Vagina (tissue), 2 donors: Measurements from ENCODE around the gene CAMK2B. TPM values are rescaled to one million over a fixed set of nuclear protein-coding genes. Genes with fewer than 3 reads are reported as not detected.

ENCODE experiments used
- DNase-seq, 2 donors: peaks; one replicate each; pipeline ENCODE4 v3.0.0-alpha.2; 2017; ENCODE audit errors: extremely low spot score in 2 of 2
- H3K27ac ChIP-seq: fragments of 200-600 bp; sonication (generic); one replicate; pipeline ENCODE4 v1.5.1; 2019
- H3K27me3 ChIP-seq: fragments of 200-600 bp; sonication (generic); one replicate; pipeline ENCODE4 v1.5.1; 2019
- H3K36me3 ChIP-seq, 2 donors: fragments of 200-600 bp; sonication (generic); one replicate each; pipeline ENCODE4 v1.5.1; 2017 to 2019
- H3K4me1 ChIP-seq: fragments of 200-600 bp; sonication (generic); one replicate; pipeline ENCODE4 v1.5.1; 2019
- H3K4me3 ChIP-seq, 2 donors: fragments of 200-600 bp; sonication (generic); 1 replicate in 1 of 2; 2 replicates in 1 of 2; pipeline ENCODE4 v1.5.1; 2016 to 2019
- H3K9me3 ChIP-seq: fragments of 200-600 bp; sonication (generic); one replicate; pipeline ENCODE4 v1.5.1; 2019
- POLR2A ChIP-seq, 2 donors: fragments of 450-650 bp; IDR thresholded peaks; one replicate each; pipeline ENCODE4 v1.6.1; 2017; ENCODE audit warnings: antibody characterized with exemption in 2 of 2, mild to moderate bottlenecking in 2 of 2, moderate library complexity in 2 of 2
- POLR2AphosphoS5 ChIP-seq, 2 donors: sonication (generic); formaldehyde crosslinking; IDR thresholded peaks; one replicate each; pipeline ENCODE4 v1.9.0; 2017; ENCODE audit warnings: antibody characterized with exemption in 2 of 2, mild to moderate bottlenecking in 2 of 2, low read depth in 1 of 2; ENCODE audit not compliant: insufficient read depth in 1 of 2
- intact Hi-C: fragments of 100-400 bp; cut with DNase I; formaldehyde crosslinking; loops from one replicate; pipeline ENCODE4 v1.15.1; 2023
- total RNA-seq: library from RNA; depleted of rRNA; stranded (reverse); fragments of >200 nt; gene quantifications from one replicate; pipeline ENCODE4 v1.2.3, GENCODE V29; 2016
- TF ChIP-seq, protein P1 (sequence below), 3 experiments: fragments of 450-650 bp in 2 of 3; fragments of 200-600 bp in 1 of 3; sonication (generic) in 1 of 3; IDR thresholded peaks; one replicate each; pipeline ENCODE4 v1.5.1; 2017 to 2019; ENCODE audit warnings: antibody characterized with exemption in 3 of 3, mild to moderate bottlenecking in 2 of 3, moderate library complexity in 2 of 3

The CAMK2B gene
- total RNA-seq, 1 donor from 2014 or later = 3.2 TPM

DNA sequence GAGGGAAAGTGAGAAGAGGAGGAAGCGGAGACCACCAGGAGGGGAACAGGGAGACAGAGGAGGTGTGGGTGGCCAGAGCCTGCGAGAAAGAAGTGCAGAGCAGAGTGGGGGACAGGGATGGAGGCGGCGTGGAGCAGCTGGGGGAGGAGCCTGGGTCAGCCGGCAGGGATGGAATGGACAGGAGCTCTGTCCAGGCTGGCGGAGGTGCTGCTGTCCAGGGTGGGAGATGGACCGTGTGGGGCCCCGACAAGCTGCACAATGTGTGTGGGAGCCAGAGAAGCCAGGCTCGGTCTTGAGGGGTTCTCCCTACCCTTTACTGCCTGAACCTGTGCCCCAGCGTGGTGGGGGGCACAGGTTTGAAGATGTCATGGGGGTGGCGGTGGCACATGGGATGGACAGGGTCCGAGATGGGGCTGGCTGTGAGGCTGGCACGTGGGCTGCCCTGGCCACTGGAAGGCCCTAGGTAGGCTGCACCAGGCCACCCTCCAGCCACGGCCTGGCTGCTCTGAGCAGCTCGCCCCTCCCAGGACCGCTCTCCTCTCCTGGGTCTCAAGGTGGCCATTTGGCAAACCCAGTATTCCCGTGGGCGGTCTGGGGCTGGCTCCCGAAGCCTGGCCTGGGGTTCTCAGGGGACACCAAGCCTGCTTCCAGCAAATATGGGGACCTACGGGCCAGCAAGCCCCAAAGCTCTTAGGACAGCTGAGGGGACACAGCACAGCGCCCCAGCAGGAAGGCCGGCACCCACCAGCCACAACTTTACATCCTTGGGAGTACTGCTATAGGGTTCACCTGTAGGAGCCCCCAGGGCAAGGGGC is 92.3 kb downstream of the CAMK2B start:
- intact Hi-C loops = no loop called here

DNA sequence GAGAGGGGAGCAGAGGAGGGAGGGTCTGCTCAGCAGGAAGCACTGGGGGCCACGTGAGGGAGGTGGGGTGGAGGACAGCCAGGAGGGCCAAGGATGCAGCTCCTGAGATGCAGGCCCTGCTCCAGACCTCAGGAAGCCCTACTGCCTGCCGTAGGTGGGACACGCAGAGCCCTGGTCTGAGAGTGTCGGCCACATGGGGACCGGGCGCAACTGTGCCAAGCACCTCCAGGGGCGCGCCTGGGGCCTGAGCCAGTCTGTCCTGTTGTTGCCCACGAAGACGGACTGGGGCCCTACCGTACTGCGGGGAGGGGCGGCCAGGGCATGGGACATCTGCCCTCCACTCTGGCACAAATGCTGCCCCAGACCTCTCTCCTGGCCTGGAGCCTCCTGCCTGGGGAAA is 93.0 kb downstream of the CAMK2B start:
- Histone ChIP-seq H3K4me1 (no peaks in the 10 kb centered on the region), H3K4me3 (no peak overlapping the region), H3K27me3 (no peaks in the 10 kb centered on the region), H3K27ac (no peak overlapping the region), H3K36me3 (no peaks in the 10 kb centered on the region), H3K9me3 (no peaks in the 10 kb centered on the region)
- DNase-seq = no peak
- intact Hi-C loops = no loop called here
- TF ChIP-seq, protein P1, sequence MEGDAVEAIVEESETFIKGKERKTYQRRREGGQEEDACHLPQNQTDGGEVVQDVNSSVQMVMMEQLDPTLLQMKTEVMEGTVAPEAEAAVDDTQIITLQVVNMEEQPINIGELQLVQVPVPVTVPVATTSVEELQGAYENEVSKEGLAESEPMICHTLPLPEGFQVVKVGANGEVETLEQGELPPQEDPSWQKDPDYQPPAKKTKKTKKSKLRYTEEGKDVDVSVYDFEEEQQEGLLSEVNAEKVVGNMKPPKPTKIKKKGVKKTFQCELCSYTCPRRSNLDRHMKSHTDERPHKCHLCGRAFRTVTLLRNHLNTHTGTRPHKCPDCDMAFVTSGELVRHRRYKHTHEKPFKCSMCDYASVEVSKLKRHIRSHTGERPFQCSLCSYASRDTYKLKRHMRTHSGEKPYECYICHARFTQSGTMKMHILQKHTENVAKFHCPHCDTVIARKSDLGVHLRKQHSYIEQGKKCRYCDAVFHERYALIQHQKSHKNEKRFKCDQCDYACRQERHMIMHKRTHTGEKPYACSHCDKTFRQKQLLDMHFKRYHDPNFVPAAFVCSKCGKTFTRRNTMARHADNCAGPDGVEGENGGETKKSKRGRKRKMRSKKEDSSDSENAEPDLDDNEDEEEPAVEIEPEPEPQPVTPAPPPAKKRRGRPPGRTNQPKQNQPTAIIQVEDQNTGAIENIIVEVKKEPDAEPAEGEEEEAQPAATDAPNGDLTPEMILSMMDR (IDR thresholded peaks at IDR 0.05) = no peak
- TF ChIP-seq POLR2AphosphoS5 (IDR thresholded peaks at IDR 0.05; ENCODE audit: insufficient read depth in 1 of 2, low read depth in 1 of 2) (no peak), POLR2A (IDR thresholded peaks at IDR 0.05) (no peak)

More for the DNA sequence above, 92.3 kb downstream of the CAMK2B start:
- Histone ChIP-seq H3K27ac (no peak overlapping the region), H3K4me1 (no peaks in the 10 kb centered on the region), H3K4me3 (no peak overlapping the region), H3K27me3 (no peaks in the 10 kb centered on the region), H3K36me3 (no peaks in the 10 kb centered on the region), H3K9me3 (no peaks in the 10 kb centered on the region)
- no peak for TF ChIP-seq POLR2A (IDR thresholded peaks at IDR 0.05)
- TF ChIP-seq POLR2AphosphoS5 (IDR thresholded peaks at IDR 0.05; ENCODE audit: insufficient read depth in 1 of 2, low read depth in 1 of 2) = no peak
- TF ChIP-seq, protein P1 (IDR thresholded peaks at IDR 0.05) = no peak
- DNase-seq = no peak

DNA sequence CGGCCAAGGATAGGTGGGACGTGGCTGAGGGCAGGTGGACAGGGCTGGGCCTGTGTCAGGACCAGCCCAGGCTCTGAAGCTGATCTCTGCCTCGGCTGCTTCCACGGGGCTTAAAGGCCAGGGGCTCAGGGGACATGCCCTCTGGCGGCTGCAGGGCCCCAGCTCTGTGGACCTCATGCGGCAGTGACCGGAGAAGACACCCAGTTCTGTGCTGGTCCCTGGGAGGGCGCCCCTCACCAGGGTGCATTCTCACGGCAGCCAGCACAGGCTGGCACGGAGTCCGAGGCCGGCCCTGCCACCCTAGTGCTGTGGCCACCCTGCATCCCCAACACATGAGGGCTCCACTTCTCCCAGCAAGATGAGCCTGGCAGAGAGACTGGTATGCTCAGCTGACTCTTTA is 94.3 kb downstream of the CAMK2B start:
- no peaks in the 10 kb centered on the region for H3K9me3 ChIP-seq
- H3K36me3 ChIP-seq = no peaks in the 10 kb centered on the region
- H3K27ac ChIP-seq = no peak overlapping the region
- no peak overlapping the region for H3K4me3 ChIP-seq
- H3K27me3 ChIP-seq = peaks cover 3% of the 10 kb centered on the region
- intact Hi-C loops = no loop called here
- no peak for TF ChIP-seq POLR2A (IDR thresholded peaks at IDR 0.05)
- no peak for TF ChIP-seq POLR2AphosphoS5 (IDR thresholded peaks at IDR 0.05; ENCODE audit: insufficient read depth in 1 of 2, low read depth in 1 of 2)
- TF ChIP-seq, protein P1 (IDR thresholded peaks at IDR 0.05) = no peak
- DNase-seq = no peak
- no peaks in the 10 kb centered on the region for H3K4me1 ChIP-seq

DNA sequence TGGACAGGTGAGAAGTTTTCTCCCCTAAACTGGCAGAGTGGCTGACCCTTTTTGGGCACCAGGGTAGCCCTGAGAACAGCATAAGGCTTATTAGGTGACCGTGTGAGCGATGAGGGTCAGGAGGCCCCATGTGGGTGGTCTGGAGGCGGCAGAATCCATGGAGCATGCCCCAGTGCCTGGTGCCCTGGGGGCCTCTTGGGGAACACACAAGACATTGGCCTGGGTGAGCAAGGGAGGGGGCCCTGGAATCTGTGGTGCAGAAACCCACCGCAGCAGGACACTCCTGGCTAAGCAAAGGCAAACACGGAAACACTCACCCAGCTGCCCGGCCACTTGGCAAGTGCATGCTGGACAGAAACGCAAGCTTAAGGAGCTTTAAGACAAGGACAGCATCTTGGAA is 95.1 kb downstream of the CAMK2B start:
- intact Hi-C loops = no loop called here
- no peaks in the 10 kb centered on the region for H3K9me3 ChIP-seq
- no peak for DNase-seq
- H3K27ac ChIP-seq = no peak overlapping the region
- TF ChIP-seq POLR2AphosphoS5 (IDR thresholded peaks at IDR 0.05; ENCODE audit: insufficient read depth in 1 of 2, low read depth in 1 of 2) (no peak), POLR2A (IDR thresholded peaks at IDR 0.05) (no peak)
- TF ChIP-seq, protein P1 (IDR thresholded peaks at IDR 0.05) = no peak
- peaks cover 5% of the 10 kb centered on the region for H3K27me3 ChIP-seq
- H3K4me1 ChIP-seq = no peaks in the 10 kb centered on the region
- H3K36me3 ChIP-seq = no peaks in the 10 kb centered on the region
- H3K4me3 ChIP-seq = no peak overlapping the region

DNA sequence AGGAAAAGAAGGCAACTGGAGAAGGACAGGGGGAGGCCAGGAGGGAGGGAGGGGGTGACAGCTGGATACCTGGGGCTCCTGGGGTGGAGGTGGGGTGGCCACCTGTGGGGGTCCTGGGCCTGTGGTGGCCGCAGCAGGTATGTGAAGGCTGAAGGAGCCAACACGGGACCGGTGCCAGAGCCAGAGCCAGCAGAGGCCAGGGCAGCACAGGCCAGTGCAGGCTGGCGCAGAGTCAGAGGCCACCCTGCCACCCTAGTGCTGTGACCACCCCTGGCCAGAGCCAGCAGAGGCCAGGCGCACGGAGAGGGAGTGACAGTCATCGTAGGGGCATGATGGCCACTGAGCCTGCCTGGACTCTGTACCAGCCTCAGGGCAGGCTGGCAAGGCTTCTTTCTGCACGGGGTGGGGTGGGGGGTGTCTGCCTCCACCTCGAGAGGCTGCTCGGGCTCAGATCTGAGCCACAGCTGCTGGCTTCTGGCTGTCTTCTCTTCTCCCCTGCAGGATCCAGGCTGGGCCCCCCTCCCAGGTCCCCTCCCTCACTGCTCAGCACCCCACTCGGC is 95.8 kb downstream of the CAMK2B start:
- H3K27me3 ChIP-seq = peaks cover 5% of the 10 kb centered on the region
- H3K36me3 ChIP-seq = no peaks in the 10 kb centered on the region
- TF ChIP-seq, protein P1 (IDR thresholded peaks at IDR 0.05) = no peak
- no peak for TF ChIP-seq POLR2A (IDR thresholded peaks at IDR 0.05)
- no peak for TF ChIP-seq POLR2AphosphoS5 (IDR thresholded peaks at IDR 0.05; ENCODE audit: insufficient read depth in 1 of 2, low read depth in 1 of 2)
- H3K4me3 ChIP-seq = no peak overlapping the region
- H3K9me3 ChIP-seq = no peaks in the 10 kb centered on the region
- DNase-seq = no peak
- H3K27ac ChIP-seq = no peak overlapping the region
- no peaks in the 10 kb centered on the region for H3K4me1 ChIP-seq
- intact Hi-C loops = no loop called here
